Right forelimb (tissue), 1 donor: ENCODE data around the gene ASTN1.
"Not testable (repeated sequence)": the region's sequence is repeated elsewhere in the genome, so short reads cannot be mapped to it uniquely, and the experiment has no call there.

Experiments used
- DNase-seq: peaks from one replicate; pipeline ENCODE4 v3.0.0-alpha.2; 2018

The ASTN1 gene

GRCh38 chr1:177103005-177103852 is 61.3 kb downstream of the ASTN1 start:
- no peak for DNase-seq

DNA sequence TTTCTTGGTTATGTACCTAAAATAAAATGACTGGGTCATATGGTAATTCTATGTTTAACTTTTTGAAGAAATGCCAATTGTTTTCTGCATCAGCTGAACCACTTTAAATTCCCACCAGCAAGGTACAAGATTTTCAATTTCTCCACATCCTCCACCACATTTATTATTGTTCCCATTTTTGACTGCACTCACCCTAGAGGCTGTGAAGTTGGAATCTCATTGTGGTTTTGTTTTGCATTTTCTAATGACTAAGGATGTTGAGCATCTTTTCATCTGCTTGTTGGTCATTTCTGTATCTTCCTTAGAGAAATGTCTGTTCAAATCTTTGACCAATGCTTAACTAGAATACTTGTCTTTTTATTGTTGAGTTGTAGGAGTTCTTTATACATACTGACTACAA is 72.5 kb downstream of the ASTN1 start:
- DNase-seq, result no peak

- no peak for DNase-seq
These were observed 73.5 kb downstream of the ASTN1 start for GRCh38 chr1:177091040-177091439.

DNA sequence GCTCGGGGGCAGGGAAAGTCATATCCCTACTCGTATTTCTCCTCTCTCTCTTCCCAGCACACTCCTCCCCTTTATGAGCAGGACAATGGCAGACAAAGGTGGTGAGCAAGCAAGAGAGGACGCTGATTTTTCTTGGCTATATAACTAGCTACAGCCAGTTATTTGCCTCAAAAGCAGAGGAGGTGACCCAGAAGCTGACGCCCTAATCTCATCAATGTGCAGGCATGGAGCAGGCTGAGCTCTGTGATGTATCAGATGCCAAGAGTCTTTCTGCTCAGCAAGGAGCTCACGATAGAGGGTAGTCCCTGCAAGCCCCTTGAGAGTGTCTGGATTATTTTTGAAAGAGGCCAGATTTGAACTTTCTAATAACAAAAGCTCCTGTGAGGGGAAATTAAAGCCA is 75.5 kb downstream of the ASTN1 start:
- DNase-seq, result no peak

DNA sequence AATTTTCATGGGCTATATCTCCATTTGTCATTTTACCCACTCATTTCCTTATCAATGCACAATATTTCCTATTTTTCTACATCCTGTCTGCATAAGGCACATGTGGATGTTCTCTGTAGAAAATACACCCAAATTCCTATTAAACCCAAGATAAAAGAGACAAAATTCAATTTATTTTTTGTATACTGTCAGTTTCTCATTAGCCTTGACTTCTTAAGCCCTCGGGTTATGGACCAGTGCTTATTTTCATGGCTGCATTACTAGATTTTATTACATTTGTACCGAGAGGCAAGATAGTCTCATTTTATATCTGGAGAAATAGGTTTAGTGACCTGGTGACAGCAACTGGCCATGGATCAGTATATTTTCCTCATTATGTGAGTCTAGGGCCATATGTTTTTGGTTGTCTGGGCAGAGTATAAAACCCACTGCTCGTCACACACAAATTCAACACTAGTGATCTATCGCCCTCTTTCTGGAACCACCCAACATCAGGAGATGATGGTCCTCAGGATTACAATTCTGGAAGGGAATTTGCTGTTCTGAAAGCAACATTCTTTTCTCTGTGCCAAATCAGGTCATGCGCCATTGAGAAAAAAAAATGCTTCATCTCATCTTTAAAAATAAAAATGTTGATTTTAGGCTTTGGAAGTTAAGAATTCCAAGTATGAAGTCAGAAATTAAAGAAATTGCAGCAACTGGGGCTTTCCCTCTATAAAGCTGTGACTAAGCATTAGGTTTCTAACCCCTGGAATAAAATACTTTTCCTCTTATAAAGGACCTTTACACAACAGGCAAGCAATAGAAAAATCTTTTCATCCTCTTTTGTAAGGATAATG is 81.4 kb downstream of the ASTN1 start:
- DNase-seq, result no peak

- no peak for DNase-seq
These were observed 83.9 kb downstream of the ASTN1 start for GRCh38 chr1:177080564-177080963.

- DNase-seq, result no peak
These were observed 86.6 kb downstream of the ASTN1 start for GRCh38 chr1:177077734-177078499.

- DNase-seq, result no peak
These were observed 87.5 kb downstream of the ASTN1 start for GRCh38 chr1:177077006-177077405.

DNA sequence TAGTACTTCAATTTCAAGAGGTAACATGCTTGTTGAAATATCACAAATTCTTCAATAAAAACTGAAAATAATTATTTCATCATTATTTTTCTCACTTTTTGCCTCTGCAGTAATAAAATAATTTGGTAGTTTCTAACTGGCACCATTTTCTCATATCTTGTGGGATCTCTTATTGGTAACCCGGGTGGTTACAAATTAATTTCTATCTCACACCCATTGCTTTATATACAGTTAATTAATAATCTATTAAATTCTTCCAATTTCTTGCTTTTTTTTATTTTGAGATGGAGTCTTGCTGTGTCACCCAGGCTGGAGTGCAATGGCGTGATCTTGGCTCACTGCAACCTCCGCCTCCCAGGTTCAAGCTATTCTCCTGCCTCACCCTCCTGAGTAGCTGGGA is 89.7 kb downstream of the ASTN1 start:
- DNase-seq, result not testable (repeated sequence)

GRCh38 chr1:177069490-177069889 is 95.0 kb downstream of the ASTN1 start:
- no peak for DNase-seq

DNA sequence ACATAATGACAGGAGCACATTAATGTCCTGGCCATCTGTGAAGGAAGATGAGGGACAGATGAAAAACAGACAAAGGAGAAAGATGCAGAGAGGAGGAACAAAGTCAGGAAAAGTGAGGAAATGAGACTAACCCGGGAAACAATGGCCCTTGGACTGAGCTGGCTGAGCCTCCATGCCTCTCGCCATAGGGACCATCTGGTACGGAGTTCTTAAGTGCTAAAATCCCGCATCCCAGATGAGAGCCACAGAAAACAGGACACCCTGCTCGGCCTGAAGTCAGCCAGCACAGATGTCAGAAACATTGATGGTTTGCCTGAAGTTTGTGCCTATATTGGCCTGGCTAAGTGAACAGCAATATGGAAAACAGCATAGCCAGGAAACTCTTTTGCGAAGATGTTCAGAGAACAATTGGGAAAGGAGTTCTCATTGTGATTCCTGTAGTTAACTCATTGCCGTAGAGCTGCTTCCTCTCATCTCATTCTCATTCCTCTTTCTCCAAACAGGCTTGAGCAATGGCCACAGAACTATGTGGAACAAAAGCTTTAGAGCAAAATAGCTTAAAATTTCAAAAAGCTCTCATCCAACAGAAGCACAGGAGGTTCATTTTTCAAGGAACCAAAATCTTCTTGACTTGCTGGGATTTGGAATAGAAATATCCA is 96.6 kb downstream of the ASTN1 start:
- no peak for DNase-seq

DNA sequence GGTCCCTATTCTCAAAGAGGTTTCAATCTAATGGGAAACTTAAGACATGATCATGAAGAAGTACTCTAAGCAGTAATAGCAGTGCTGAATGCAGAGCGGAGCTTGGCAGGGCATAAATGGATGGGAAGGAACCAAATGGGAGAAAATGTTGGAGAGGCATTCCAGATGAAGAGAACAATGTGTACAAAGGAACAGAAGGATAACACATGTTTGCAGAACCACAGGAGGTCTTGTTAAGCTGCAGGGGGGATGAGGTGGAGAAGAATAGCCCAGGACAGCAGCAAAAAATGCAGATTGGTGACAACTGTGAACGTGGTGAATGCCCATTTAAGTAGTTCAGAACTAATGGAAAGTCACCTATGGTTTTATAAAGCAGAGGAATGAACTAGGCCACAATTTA is 99.1 kb downstream of the ASTN1 start:
- no peak for DNase-seq

DNA sequence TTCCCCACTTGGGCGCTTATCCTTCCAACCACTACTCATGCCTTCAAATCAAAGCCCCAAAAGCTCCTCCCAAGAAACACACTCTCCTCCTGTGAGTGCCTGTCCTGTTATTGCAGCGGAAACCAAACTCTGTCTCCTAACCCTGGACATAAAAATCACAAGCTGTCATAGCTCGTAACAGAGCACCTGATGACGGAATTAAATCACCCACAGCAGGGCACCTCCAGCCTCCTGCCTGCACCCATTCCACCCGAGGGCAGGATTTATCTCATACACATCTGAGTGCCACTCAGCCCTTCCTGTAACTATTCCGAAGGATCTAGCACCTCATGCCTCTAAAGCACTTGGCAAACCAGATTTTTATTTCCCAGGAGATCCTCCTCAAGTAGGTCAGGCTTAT is 100.9 kb downstream of the ASTN1 start:
- DNase-seq, result no peak

GRCh38 chr1:177054542-177054941 is 110.0 kb downstream of the ASTN1 start:
- no peak for DNase-seq

- no peak for DNase-seq
These were observed 110.9 kb downstream of the ASTN1 start for GRCh38 chr1:177053648-177054047.

- no peak for DNase-seq
These were observed 116.0 kb downstream of the ASTN1 start for GRCh38 chr1:177048314-177049069.

DNA sequence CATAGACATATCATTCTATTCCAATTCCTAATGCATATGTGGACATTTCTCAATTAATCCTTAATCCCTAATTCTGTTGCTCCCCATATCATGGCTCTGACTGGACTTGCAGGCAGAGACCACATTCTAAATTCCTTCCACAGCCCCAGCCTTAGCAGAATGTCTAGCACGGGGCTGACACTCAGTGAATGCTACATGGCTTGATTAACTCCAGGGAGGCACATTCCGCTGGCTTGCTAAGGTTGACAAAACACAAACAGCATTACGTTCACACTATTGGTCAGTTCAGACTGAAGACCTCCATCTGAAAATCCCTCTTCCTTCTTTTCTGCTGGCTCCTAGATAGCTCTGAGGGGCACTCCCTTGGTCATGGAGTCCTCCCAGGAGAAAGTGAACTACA is 119.4 kb downstream of the ASTN1 start:
- no peak for DNase-seq

DNA sequence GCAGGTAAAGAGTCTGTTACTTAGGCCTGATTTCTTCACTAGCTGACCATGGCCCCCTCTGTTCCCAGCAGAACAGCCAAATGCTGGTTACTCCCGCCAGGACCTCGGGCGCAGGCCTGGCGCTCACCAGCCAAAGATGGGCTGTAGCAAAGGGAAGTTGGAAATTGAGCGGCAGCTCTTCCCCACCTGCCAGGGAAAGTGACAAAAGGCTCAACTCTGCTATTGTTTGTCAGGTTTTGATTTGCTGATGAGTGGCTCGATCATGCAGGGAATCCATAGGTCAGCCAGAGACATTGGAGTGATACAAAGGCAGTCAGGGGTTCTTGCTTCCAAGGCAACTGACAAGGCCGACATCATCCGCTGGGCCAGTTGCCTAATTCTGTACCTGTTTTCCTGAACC is 120.1 kb downstream of the ASTN1 start:
- no peak for DNase-seq

GRCh38 chr1:177043597-177043996 is 120.9 kb downstream of the ASTN1 start:
- DNase-seq, result no peak

DNA sequence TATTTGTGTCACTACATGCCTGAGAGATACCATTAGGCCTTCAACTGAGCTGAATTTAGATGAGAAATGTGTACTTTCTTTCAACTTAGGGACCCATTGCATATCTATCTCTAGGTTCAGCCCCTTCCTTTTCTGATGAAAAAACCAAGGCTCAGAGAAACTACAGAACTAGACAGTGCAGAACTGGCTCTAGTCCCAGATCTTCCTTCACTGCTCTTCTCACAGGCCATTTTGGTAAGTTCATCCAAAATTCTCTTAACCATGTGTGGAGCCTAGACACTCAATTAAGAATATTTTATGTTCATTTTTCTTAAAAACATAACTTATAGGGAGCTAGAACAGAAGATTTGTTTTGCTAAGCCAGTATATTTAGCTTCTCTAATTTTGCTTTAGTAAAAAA is 128.9 kb downstream of the ASTN1 start:
- no peak for DNase-seq

DNA sequence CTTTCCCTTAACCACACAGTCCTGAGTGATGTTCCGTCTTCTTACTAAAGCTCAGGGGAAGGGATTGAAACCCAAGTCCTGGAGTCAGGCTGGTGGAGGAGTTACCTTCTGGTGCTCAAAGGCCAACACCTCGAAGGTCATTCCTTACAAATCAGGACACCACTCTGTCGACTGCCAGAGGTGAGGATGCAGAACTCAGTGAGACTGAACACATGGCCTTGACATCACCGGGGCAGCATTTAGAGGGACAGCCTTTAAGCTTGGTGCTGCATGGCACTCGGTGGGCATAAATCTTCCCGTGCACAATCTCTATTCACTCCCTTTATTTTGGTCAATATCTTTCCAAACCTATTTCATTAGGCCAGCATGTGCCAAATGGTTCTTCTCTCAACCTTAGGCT is 130.9 kb downstream of the ASTN1 start:
- no peak for DNase-seq

- DNase-seq, result no peak
These were observed 132.1 kb downstream of the ASTN1 start for GRCh38 chr1:177032434-177032833.
